ENCODE data around the gene IP6K3.
A peak's percentile ranks its signal among the peaks of the same experiment; 100 is the strongest.

Gene IP6K3

DNA sequence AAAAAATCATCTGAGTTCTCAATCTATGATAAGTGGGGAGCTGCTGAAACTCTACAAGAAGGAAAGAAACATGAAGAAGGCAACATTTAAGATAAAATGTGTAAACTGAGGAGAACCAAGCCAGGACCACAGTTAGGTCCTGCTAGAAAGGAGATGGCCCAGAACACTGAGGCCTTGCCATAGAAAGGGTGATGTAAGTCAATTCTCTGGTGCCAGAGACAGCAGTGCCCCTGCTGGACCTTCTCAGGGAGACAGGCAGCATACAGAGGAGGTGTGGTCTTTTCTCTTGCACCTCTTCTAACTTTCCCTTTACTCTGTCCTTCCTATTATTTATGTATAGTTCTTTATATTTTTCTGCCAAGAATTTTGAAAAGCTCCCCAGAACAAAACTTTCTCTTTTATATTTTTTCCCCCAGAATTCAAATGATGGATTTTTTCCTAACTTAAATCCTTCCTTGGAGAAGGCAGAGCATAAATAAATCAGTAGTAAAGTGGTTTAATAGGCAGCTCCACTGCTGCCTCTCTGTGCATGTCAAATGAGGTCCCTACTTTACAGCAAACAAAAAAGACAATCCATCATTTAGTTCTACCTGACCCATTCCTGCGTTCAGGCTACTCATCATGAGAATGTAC is 44.2 kb downstream of the IP6K3 start:
- DNase-seq (ENCODE audit: extremely low read depth, insufficient read length), result no peak
- Histone ChIP-seq H3K36me3 (ENCODE audit: control insufficient read depth, insufficient read depth, low read length) (peaks cover 5% of the 10 kb centered on the region), H3K4me3 (replicated peaks; ENCODE audit: low read depth, low read length) (no peak overlapping the region), H3K27me3 (replicated peaks; ENCODE audit: control insufficient read depth, insufficient read depth, low read length) (no peaks in the 10 kb centered on the region)
- TF ChIP-seq, protein P1, sequence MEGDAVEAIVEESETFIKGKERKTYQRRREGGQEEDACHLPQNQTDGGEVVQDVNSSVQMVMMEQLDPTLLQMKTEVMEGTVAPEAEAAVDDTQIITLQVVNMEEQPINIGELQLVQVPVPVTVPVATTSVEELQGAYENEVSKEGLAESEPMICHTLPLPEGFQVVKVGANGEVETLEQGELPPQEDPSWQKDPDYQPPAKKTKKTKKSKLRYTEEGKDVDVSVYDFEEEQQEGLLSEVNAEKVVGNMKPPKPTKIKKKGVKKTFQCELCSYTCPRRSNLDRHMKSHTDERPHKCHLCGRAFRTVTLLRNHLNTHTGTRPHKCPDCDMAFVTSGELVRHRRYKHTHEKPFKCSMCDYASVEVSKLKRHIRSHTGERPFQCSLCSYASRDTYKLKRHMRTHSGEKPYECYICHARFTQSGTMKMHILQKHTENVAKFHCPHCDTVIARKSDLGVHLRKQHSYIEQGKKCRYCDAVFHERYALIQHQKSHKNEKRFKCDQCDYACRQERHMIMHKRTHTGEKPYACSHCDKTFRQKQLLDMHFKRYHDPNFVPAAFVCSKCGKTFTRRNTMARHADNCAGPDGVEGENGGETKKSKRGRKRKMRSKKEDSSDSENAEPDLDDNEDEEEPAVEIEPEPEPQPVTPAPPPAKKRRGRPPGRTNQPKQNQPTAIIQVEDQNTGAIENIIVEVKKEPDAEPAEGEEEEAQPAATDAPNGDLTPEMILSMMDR (IDR thresholded peaks at IDR 0.05; ENCODE audit: insufficient read depth, low read length, poor library complexity, severe bottlenecking), result peak; percentile 36

DNA sequence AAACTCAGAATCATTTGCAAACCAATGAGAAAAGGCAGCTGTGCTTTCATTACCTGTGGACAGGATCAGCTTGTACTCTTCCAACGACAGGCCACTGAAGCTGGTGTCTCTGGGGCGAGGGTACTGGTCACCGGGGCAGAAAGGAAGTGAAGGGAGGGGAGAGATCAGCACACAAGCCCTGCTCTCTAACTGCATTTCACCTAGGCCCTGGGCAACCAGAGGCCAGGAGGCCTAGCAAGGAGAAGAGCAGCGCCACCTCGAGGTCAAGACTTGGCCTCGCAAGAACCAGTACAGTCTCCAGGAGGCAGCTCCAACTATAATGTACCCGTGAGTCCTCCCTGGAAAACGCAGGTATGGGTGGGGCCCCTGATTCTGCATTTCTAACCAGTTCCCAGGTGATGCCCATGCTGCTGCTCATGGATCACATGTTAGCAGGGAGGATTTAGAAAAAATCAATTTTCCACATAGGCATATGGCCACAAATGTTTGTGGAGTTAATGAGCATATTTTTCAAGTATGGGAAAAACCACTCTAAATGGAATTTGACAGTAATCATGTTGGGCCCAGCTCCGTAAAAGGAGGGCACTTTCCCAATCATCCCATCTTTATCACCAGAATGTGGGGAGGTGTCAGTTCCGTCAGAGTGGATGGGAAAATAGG is 46.2 kb downstream of the IP6K3 start:
- Histone ChIP-seq H3K27me3 (replicated peaks; ENCODE audit: control insufficient read depth, insufficient read depth, low read length) (no peaks in the 10 kb centered on the region), H3K4me3 (replicated peaks; ENCODE audit: low read depth, low read length) (no peak overlapping the region), H3K36me3 (ENCODE audit: control insufficient read depth, insufficient read depth, low read length) (peaks cover 13% of the 10 kb centered on the region)
- DNase-seq (ENCODE audit: extremely low read depth, insufficient read length), result peak; percentile 43
- TF ChIP-seq, protein P1 (IDR thresholded peaks at IDR 0.05; ENCODE audit: insufficient read depth, low read length, poor library complexity, severe bottlenecking), result peak; percentile 87

DNA sequence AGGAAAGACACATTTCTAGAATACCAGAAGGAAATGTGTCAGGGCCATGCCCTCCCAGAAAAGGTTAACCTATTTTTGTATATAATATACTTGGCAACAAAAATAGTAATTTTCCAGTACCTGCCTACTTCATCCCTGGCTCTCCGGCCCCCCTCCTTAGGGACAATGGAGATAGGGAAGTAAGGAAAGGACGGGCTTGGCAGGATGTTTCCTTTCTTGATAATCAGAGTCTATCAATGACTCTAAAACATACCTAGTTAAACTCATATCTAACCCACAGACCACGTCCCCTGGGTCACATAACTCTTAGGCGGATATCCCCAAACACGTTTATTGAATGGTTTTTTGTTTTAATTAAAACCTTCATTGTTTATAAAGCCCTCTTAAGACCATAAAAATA is 47.0 kb downstream of the IP6K3 start:
- TF ChIP-seq, protein P1 (IDR thresholded peaks at IDR 0.05; ENCODE audit: insufficient read depth, low read length, poor library complexity, severe bottlenecking), result no peak
- Histone ChIP-seq H3K4me3 (replicated peaks; ENCODE audit: low read depth, low read length) (no peak overlapping the region), H3K36me3 (ENCODE audit: control insufficient read depth, insufficient read depth, low read length) (peaks cover 20% of the 10 kb centered on the region), H3K27me3 (replicated peaks; ENCODE audit: control insufficient read depth, insufficient read depth, low read length) (no peaks in the 10 kb centered on the region)
- DNase-seq (ENCODE audit: extremely low read depth, insufficient read length), result no peak

DNA sequence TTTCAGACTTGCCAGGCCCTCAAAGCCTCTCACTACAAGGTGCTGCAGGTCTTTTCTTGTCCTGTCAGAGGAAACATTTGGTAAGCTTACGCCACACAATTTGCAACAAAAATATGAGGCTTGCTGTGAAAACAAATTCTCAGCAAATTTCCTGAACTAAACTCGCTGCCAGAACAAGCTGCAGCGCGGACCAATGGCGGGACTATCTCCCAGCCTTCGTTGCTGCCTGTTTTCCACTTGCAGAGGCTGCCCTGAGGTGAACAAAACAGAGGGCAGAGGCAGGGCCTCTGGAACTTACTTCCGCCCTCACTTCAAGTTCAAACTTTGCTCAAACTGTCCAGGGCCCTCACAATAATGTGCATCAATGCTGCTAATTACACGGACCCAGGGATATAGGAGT is 47.6 kb downstream of the IP6K3 start:
- Histone ChIP-seq H3K27me3 (replicated peaks; ENCODE audit: control insufficient read depth, insufficient read depth, low read length) (no peaks in the 10 kb centered on the region), H3K36me3 (ENCODE audit: control insufficient read depth, insufficient read depth, low read length) (peaks cover 23% of the 10 kb centered on the region), H3K4me3 (replicated peaks; ENCODE audit: low read depth, low read length) (no peak overlapping the region)
- TF ChIP-seq, protein P1 (IDR thresholded peaks at IDR 0.05; ENCODE audit: insufficient read depth, low read length, poor library complexity, severe bottlenecking), result no peak
- no peak for DNase-seq (ENCODE audit: extremely low read depth, insufficient read length)

DNA sequence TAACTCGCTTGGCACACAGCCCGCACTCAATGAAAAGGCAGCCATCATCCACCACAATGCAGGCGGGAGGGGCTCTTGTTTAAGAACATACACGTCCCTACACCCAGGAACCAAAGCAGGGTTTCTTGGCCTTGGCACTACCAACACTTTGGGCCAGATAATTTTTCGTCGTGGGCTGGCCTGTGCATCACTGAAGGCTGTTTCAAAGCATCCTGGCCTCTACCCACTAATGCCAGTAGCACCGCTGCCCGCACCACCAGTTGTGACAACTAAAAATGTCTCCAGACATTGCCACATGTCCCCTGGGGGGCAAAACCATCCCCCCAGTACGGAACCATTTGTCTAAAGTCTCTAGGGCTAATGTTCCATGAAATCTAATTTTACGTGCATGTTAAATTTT is 48.2 kb downstream of the IP6K3 start:
- Histone ChIP-seq H3K36me3 (ENCODE audit: control insufficient read depth, insufficient read depth, low read length) (peaks cover 27% of the 10 kb centered on the region), H3K27me3 (replicated peaks; ENCODE audit: control insufficient read depth, insufficient read depth, low read length) (no peaks in the 10 kb centered on the region), H3K4me3 (replicated peaks; ENCODE audit: low read depth, low read length) (no peak overlapping the region)
- TF ChIP-seq, protein P1 (IDR thresholded peaks at IDR 0.05; ENCODE audit: insufficient read depth, low read length, poor library complexity, severe bottlenecking), result no peak
- DNase-seq (ENCODE audit: extremely low read depth, insufficient read length), result no peak

All from GM06990 (cell line).